PC-9 (cell line): ENCODE measurements around the gene FBLN2.

Experiments
- CTCF ChIP-seq: fragments of 200-600 bp; sonication (generic); conservative IDR thresholded peaks from 2 replicates; pipeline ENCODE4 v1.6.1; 2017; ENCODE audit warnings: mixed run types, antibody characterized with exemption, mild to moderate bottlenecking, moderate library complexity
- EZH2 ChIP-seq: fragments of 200-600 bp; sonication (generic); IDR thresholded peaks from 2 replicates; pipeline ENCODE4 v1.8.0; 2017; ENCODE audit warnings: antibody characterized with exemption, low read depth

GRCh38 chr3:13544951-13545651, 3.8 kb upstream of the FBLN2 start:
- TF ChIP-seq CTCF, result no peak
- TF ChIP-seq EZH2, result no peak
